Astrocyte (in vitro differentiated cells and primary cell): ENCODE measurements around the gene CPPED1.

Experiments used
- CTCF ChIP-seq: IDR thresholded peaks from 2 replicates; pipeline ENCODE4 v1.5.1; 2011; ENCODE audit warnings: low read depth, mild to moderate bottlenecking, inconsistent platforms, low read length, moderate library complexity; ENCODE audit not compliant: insufficient read depth
- EZH2 ChIP-seq: IDR thresholded peaks from 2 replicates; pipeline ENCODE4 v1.6.1; 2012; ENCODE audit warnings: mild to moderate bottlenecking, low read length, inconsistent platforms; ENCODE audit not compliant: insufficient read depth

DNA sequence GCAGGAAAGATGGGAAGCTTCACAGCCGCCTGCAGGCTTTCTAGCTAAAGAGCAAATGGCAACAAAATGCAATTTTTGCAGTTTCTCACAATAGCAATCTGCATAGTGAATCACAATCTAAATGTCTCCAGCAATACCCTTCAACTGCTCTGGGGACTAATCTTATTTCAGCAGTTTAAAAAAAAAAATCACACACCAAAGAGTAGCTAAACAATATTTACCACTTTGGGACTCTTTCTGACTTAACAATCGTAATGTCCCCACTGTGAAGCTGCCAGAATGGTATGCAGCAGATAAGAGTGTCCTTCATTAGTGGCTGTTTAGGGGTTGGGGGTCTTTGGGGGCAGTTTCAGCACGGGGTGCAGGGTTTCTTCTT is 9.8 kb downstream of the CPPED1 start:
- TF ChIP-seq CTCF (no peak), EZH2 (no peak)
